GM23338 (cell line): ENCODE results near the gene TMEM119. TPM values are rescaled to one million over a fixed set of nuclear protein-coding genes. Genes with fewer than 3 reads are reported as not detected.

Experiments
- ATAC-seq: fragments of 200-7000 bp; cut with Tn5 transposase; 3 replicates; pipeline ENCODE4 v1.9.1; 2020
- DNase-seq: peaks from one replicate; pipeline ENCODE4 v3.0.0-alpha.2; 2015; ENCODE audit warnings: low spot score
- H2AFZ ChIP-seq: fragments of 200-600 bp; sonication (generic); 2 replicates; pipeline ENCODE4 v1.8.0; 2016; ENCODE audit warnings: antibody characterized with exemption, mild to moderate bottlenecking, moderate library complexity
- H3F3A ChIP-seq: fragments of 200-600 bp; sonication (generic); replicated peaks from 2 replicates; pipeline ENCODE4 v1.8.0; 2017; ENCODE audit warnings: antibody characterized with exemption, mixed run types, low read depth
- H3K27ac ChIP-seq: fragments of 200-600 bp; sonication (generic); 2 replicates; pipeline ENCODE4 v1.6.1; 2016; ENCODE audit warnings: low read depth
- H3K27me3 ChIP-seq: fragments of 200-600 bp; sonication (generic); 2 replicates; pipeline ENCODE4 v1.8.0; 2016; ENCODE audit warnings: mild to moderate bottlenecking, mixed run types, moderate library complexity; ENCODE audit not compliant: insufficient read depth
- H3K36me3 ChIP-seq: fragments of 200-600 bp; sonication (generic); 2 replicates; pipeline ENCODE4 v1.8.0; 2016; ENCODE audit warnings: mild to moderate bottlenecking; ENCODE audit not compliant: insufficient read depth
- H3K4me1 ChIP-seq: fragments of 200-600 bp; sonication (generic); 2 replicates; pipeline ENCODE4 v1.8.0; 2016; ENCODE audit warnings: mild to moderate bottlenecking, moderate library complexity; ENCODE audit not compliant: insufficient read depth
- H3K4me2 ChIP-seq: fragments of 200-600 bp; sonication (generic); 2 replicates; pipeline ENCODE4 v1.7.1; 2017; ENCODE audit warnings: mixed run types
- H3K4me3 ChIP-seq: fragments of 200-600 bp; sonication (generic); 2 replicates; pipeline ENCODE4 v1.6.1; 2016; ENCODE audit warnings: mixed run types
- H3K79me2 ChIP-seq: fragments of 200-600 bp; sonication (generic); replicated peaks from 2 replicates; pipeline ENCODE4 v1.8.0; 2017; ENCODE audit warnings: mild to moderate bottlenecking; ENCODE audit not compliant: insufficient read depth
- H3K9me2 ChIP-seq: fragments of 200-600 bp; sonication (generic); 2 replicates; pipeline ENCODE4 v1.8.0; 2017; ENCODE audit not compliant: insufficient read depth
- H4K20me1 ChIP-seq: fragments of 200-600 bp; sonication (generic); replicated peaks from 2 replicates; pipeline ENCODE4 v1.8.0; 2017; ENCODE audit warnings: mild to moderate bottlenecking; ENCODE audit not compliant: insufficient read depth
- H3K27ac Mint-ChIP-seq: 2 replicates; pipeline ENCODE4 v1.8.0; 2020; ENCODE audit warnings: inconsistent platforms, mild to moderate bottlenecking, moderate library complexity, mixed read lengths
- H3K27me3 Mint-ChIP-seq: 3 replicates; pipeline ENCODE4 v1.8.0; 2022; ENCODE audit warnings: low read depth, mild to moderate bottlenecking, moderate library complexity, mixed read lengths, inconsistent platforms; ENCODE audit not compliant: insufficient read depth, poor library complexity
- H3K36me3 Mint-ChIP-seq: 3 replicates; pipeline ENCODE4 v1.8.0; 2021; ENCODE audit warnings: low read depth, mild to moderate bottlenecking, inconsistent platforms, moderate library complexity, mixed read lengths
- H3K4me1 Mint-ChIP-seq: 3 replicates; pipeline ENCODE4 v1.8.0; 2020; ENCODE audit warnings: mild to moderate bottlenecking, inconsistent platforms, mixed read lengths
- H3K4me3 Mint-ChIP-seq: 3 replicates; pipeline ENCODE4 v1.8.0; 2021; ENCODE audit warnings: moderate library complexity, mild to moderate bottlenecking, inconsistent platforms, mixed read lengths
- H3K9me3 Mint-ChIP-seq: 3 replicates; pipeline ENCODE4 v1.8.0; 2020; ENCODE audit warnings: moderate library complexity, mild to moderate bottlenecking, inconsistent platforms, mixed read lengths
- CREB1 ChIP-seq: fragments of 250-450 bp; sonication (Bioruptor Pico); IDR thresholded peaks from 2 replicates; pipeline ENCODE4 v1.5.0; 2020; ENCODE audit warnings: low read depth, mild to moderate bottlenecking, moderate library complexity
- EZH2 ChIP-seq: fragments of 200-600 bp; sonication (generic); IDR thresholded peaks from one replicate; pipeline ENCODE4 v1.8.0; 2017; ENCODE audit warnings: antibody characterized with exemption, mild to moderate bottlenecking, low read depth; ENCODE audit not compliant: unreplicated experiment
- EZH2phosphoT487 ChIP-seq: fragments of 200-600 bp; sonication (generic); IDR thresholded peaks from one replicate; pipeline ENCODE4 v1.8.1; 2018; ENCODE audit warnings: antibody characterized with exemption; ENCODE audit not compliant: unreplicated experiment
- JUNB ChIP-seq: IDR thresholded peaks from one replicate; pipeline ENCODE4 v1.6.1; 2016; ENCODE audit warnings: antibody characterized with exemption; ENCODE audit not compliant: unreplicated experiment
- NANOG ChIP-seq: IDR thresholded peaks from 2 replicates; pipeline ENCODE4 v1.6.1; 2016; ENCODE audit warnings: antibody characterized with exemption, borderline replicate concordance
- POLR2AphosphoS5 ChIP-seq: IDR thresholded peaks from 2 replicates; pipeline ENCODE4 v1.6.1; 2016; ENCODE audit warnings: antibody characterized with exemption, low read depth
- STAT1 ChIP-seq: IDR thresholded peaks from one replicate; pipeline ENCODE4 v1.6.1; 2016; ENCODE audit warnings: antibody characterized with exemption; ENCODE audit not compliant: unreplicated experiment
- ZNF114 ChIP-seq: fragments of 250-450 bp; sonication (Bioruptor Pico); IDR thresholded peaks from 2 replicates; pipeline ENCODE4 v1.5.0; 2020; ENCODE audit warnings: mild to moderate bottlenecking, moderate library complexity
- ZNF331 ChIP-seq: fragments of 250-450 bp; sonication (Bioruptor Pico); IDR thresholded peaks from 2 replicates; pipeline ENCODE4 v1.5.0; 2020; ENCODE audit warnings: low read depth, mild to moderate bottlenecking, moderate library complexity
- polyA plus RNA-seq: library from polyadenylated mRNA; unstranded; fragments of >200 nt; fragmentation: Nextera tagmentation; extraction: Ambion mirVana; gene quantifications from 2 replicates; pipeline ENCODE4 v1.2.1, GENCODE V29; 2016
- total RNA-seq: library from RNA; depleted of rRNA; stranded (reverse); fragments of >200 nt; shearing (Covaris generic); gene quantifications from 2 replicates; pipeline ENCODE4 v1.2.3, GENCODE V29; 2014
- TF ChIP-seq, protein P1 (sequence below): IDR thresholded peaks from 2 replicates; pipeline ENCODE4 v1.6.1; 2016; ENCODE audit warnings: antibody characterized with exemption
- TF ChIP-seq, protein P2 (sequence below), 2 experiments: fragments of 200-600 bp in 1 of 2; sonication (generic) in 1 of 2; conservative IDR thresholded peaks; 2 replicates each; pipeline versions ENCODE4 v1.5.1 to v1.6.1; 2016 to 2017; ENCODE audit warnings: antibody characterized with exemption in 2 of 2, low read depth in 2 of 2, mild to moderate bottlenecking in 2 of 2, moderate library complexity in 1 of 2
- TF ChIP-seq, protein P3 (sequence below): IDR thresholded peaks from one replicate; pipeline ENCODE4 v1.6.1; 2018; ENCODE audit warnings: antibody characterized with exemption; ENCODE audit not compliant: unreplicated experiment
- TF ChIP-seq, protein P4 (sequence below): fragments of 250-450 bp; sonication (Bioruptor Pico); IDR thresholded peaks from 2 replicates; pipeline ENCODE4 v1.5.0; 2020; ENCODE audit warnings: mild to moderate bottlenecking, moderate library complexity

Gene TMEM119
- total and polyA plus RNA-seq, 2 experiments from 2014 or later = 0.06 to 0.07 TPM

DNA sequence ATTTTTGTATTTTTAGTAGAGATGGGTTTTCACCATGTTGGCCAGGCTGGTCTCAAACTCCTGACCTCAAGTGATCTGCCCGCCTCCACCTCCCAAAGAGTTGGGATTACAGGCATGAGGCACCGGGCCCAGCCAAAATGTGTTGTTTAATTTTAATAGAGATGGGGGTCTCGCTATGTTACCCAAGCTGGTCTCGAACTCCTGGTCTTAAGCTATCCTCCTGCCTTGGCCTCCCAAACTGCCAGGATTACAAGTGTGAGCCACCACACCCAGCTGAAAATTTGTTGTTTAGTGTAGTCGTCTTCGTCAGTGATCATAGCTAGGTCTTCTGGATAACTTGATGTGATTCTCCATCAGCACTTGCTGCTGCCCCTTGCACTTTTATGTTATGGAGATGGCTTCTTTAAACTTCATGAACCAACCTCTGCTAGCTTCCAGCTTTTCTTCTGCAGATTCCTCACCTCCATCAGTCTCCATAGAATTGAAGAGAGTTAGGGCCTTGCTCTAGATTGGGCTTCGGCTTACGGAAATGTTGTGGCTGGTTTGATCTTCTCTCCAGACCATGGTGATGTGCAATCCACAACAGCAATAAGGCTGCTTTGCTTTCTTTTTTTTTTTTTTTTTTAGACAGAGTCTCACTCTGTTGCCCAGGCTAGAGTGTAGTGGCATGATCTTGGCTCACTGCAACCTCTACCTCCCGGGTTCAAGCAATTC is 22.5 kb downstream of the TMEM119 start:
- no peak for ATAC-seq
- H3K36me3 Mint-ChIP-seq = peaks cover 3% of the 10 kb centered on the region; the same call in 1 of the 3 replicates
- no peaks in the 10 kb centered on the region for H4K20me1 ChIP-seq
- H3K27ac ChIP-seq = no peak overlapping the region
- peaks cover 10% of the 10 kb centered on the region; the same call in 2 of the 3 replicates for H3K9me3 Mint-ChIP-seq
- no peak for DNase-seq
- H3K4me3 Mint-ChIP-seq = no peak overlapping the region
- peaks cover 5% of the 10 kb centered on the region; the same call in 1 of the 2 replicates for H3K9me2 ChIP-seq
- H2AFZ ChIP-seq = no peak overlapping the region
- no peaks in the 10 kb centered on the region for H3F3A ChIP-seq
- no peaks in the 10 kb centered on the region for H3K79me2 ChIP-seq
- TF ChIP-seq STAT1 (no peak), JUNB (no peak), ZNF331 (CRISPR knock-in tag) (no peak), CREB1 (CRISPR knock-in tag) (no peak), EZH2 (no peak), ZNF114 (CRISPR knock-in tag) (no peak), EZH2phosphoT487 (no peak), NANOG (no peak), POLR2AphosphoS5 (no peak)
- TF ChIP-seq, protein P1, sequence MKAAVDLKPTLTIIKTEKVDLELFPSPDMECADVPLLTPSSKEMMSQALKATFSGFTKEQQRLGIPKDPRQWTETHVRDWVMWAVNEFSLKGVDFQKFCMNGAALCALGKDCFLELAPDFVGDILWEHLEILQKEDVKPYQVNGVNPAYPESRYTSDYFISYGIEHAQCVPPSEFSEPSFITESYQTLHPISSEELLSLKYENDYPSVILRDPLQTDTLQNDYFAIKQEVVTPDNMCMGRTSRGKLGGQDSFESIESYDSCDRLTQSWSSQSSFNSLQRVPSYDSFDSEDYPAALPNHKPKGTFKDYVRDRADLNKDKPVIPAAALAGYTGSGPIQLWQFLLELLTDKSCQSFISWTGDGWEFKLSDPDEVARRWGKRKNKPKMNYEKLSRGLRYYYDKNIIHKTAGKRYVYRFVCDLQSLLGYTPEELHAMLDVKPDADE = no peak
- TF ChIP-seq, protein P2, sequence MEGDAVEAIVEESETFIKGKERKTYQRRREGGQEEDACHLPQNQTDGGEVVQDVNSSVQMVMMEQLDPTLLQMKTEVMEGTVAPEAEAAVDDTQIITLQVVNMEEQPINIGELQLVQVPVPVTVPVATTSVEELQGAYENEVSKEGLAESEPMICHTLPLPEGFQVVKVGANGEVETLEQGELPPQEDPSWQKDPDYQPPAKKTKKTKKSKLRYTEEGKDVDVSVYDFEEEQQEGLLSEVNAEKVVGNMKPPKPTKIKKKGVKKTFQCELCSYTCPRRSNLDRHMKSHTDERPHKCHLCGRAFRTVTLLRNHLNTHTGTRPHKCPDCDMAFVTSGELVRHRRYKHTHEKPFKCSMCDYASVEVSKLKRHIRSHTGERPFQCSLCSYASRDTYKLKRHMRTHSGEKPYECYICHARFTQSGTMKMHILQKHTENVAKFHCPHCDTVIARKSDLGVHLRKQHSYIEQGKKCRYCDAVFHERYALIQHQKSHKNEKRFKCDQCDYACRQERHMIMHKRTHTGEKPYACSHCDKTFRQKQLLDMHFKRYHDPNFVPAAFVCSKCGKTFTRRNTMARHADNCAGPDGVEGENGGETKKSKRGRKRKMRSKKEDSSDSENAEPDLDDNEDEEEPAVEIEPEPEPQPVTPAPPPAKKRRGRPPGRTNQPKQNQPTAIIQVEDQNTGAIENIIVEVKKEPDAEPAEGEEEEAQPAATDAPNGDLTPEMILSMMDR (conservative IDR thresholded peaks at IDR 0.05; ENCODE audit: low read depth in 2 of 2) = no peak
- TF ChIP-seq, protein P3, sequence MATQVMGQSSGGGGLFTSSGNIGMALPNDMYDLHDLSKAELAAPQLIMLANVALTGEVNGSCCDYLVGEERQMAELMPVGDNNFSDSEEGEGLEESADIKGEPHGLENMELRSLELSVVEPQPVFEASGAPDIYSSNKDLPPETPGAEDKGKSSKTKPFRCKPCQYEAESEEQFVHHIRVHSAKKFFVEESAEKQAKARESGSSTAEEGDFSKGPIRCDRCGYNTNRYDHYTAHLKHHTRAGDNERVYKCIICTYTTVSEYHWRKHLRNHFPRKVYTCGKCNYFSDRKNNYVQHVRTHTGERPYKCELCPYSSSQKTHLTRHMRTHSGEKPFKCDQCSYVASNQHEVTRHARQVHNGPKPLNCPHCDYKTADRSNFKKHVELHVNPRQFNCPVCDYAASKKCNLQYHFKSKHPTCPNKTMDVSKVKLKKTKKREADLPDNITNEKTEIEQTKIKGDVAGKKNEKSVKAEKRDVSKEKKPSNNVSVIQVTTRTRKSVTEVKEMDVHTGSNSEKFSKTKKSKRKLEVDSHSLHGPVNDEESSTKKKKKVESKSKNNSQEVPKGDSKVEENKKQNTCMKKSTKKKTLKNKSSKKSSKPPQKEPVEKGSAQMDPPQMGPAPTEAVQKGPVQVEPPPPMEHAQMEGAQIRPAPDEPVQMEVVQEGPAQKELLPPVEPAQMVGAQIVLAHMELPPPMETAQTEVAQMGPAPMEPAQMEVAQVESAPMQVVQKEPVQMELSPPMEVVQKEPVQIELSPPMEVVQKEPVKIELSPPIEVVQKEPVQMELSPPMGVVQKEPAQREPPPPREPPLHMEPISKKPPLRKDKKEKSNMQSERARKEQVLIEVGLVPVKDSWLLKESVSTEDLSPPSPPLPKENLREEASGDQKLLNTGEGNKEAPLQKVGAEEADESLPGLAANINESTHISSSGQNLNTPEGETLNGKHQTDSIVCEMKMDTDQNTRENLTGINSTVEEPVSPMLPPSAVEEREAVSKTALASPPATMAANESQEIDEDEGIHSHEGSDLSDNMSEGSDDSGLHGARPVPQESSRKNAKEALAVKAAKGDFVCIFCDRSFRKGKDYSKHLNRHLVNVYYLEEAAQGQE = no peak
- TF ChIP-seq, protein P4, sequence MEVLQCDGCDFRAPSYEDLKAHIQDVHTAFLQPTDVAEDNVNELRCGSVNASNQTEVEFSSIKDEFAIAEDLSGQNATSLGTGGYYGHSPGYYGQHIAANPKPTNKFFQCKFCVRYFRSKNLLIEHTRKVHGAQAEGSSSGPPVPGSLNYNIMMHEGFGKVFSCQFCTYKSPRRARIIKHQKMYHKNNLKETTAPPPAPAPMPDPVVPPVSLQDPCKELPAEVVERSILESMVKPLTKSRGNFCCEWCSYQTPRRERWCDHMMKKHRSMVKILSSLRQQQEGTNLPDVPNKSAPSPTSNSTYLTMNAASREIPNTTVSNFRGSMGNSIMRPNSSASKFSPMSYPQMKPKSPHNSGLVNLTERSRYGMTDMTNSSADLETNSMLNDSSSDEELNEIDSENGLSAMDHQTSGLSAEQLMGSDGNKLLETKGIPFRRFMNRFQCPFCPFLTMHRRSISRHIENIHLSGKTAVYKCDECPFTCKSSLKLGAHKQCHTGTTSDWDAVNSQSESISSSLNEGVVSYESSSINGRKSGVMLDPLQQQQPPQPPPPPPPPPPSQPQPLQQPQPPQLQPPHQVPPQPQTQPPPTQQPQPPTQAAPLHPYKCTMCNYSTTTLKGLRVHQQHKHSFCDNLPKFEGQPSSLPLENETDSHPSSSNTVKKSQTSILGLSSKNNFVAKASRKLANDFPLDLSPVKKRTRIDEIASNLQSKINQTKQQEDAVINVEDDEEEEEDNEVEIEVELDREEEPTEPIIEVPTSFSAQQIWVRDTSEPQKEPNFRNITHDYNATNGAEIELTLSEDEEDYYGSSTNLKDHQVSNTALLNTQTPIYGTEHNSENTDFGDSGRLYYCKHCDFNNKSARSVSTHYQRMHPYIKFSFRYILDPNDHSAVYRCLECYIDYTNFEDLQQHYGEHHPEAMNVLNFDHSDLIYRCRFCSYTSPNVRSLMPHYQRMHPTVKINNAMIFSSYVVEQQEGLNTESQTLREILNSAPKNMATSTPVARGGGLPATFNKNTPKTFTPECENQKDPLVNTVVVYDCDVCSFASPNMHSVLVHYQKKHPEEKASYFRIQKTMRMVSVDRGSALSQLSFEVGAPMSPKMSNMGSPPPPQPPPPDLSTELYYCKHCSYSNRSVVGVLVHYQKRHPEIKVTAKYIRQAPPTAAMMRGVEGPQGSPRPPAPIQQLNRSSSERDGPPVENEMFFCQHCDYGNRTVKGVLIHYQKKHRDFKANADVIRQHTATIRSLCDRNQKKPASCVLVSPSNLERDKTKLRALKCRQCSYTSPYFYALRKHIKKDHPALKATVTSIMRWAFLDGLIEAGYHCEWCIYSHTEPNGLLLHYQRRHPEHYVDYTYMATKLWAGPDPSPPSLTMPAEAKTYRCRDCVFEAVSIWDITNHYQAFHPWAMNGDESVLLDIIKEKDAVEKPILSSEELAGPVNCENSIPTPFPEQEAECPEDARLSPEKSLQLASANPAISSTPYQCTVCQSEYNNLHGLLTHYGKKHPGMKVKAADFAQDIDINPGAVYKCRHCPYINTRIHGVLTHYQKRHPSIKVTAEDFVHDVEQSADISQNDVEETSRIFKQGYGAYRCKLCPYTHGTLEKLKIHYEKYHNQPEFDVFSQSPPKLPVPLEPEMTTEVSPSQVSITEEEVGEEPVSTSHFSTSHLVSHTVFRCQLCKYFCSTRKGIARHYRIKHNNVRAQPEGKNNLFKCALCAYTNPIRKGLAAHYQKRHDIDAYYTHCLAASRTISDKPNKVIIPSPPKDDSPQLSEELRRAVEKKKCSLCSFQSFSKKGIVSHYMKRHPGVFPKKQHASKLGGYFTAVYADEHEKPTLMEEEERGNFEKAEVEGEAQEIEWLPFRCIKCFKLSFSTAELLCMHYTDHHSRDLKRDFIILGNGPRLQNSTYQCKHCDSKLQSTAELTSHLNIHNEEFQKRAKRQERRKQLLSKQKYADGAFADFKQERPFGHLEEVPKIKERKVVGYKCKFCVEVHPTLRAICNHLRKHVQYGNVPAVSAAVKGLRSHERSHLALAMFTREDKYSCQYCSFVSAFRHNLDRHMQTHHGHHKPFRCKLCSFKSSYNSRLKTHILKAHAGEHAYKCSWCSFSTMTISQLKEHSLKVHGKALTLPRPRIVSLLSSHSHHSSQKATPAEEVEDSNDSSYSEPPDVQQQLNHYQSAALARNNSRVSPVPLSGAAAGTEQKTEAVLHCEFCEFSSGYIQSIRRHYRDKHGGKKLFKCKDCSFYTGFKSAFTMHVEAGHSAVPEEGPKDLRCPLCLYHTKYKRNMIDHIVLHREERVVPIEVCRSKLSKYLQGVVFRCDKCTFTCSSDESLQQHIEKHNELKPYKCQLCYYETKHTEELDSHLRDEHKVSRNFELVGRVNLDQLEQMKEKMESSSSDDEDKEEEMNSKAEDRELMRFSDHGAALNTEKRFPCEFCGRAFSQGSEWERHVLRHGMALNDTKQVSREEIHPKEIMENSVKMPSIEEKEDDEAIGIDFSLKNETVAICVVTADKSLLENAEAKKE (CRISPR knock-in tag) = no peak
- H3K4me3 ChIP-seq = no peak overlapping the region
- H3K4me1 Mint-ChIP-seq = no peaks in the 10 kb centered on the region
- H3K4me1 ChIP-seq = no peaks in the 10 kb centered on the region
- no peak overlapping the region for H3K27ac Mint-ChIP-seq
- no peaks in the 10 kb centered on the region for H3K27me3 ChIP-seq
- no peaks in the 10 kb centered on the region for H3K36me3 ChIP-seq
- peaks cover 2% of the 10 kb centered on the region for H3K27me3 Mint-ChIP-seq
- no peak overlapping the region for H3K4me2 ChIP-seq
